HepG2 (cell line): Measurements from ENCODE around the gene HLA-B. TPM values are rescaled to one million over a fixed set of nuclear protein-coding genes. Genes with fewer than 3 reads are reported as not detected.
A peak's percentile ranks its signal among the peaks of the same experiment; 100 is the strongest.

Experiments
- ADNP ChIP-seq: sonication (generic); formaldehyde crosslinking; IDR thresholded peaks from 2 replicates; pipeline ENCODE4 v1.4.0; 2020; ENCODE audit warnings: missing genetic modification reagents
- E2F5 ChIP-seq: sonication (generic); formaldehyde crosslinking; conservative IDR thresholded peaks from 2 replicates; pipeline ENCODE4 v1.4.0; 2020; ENCODE audit warnings: missing genetic modification reagents
- FIP1L1 ChIP-seq: fragments of 200-400 bp; formaldehyde crosslinking; IDR thresholded peaks from 2 replicates; pipeline ENCODE4 v1.6.1; 2018; ENCODE audit warnings: low read depth, mild to moderate bottlenecking, low read length, moderate library complexity, borderline replicate concordance; ENCODE audit not compliant: insufficient read depth
- HHEX ChIP-seq: IDR thresholded peaks from 2 replicates; pipeline ENCODE4 v1.6.1; 2016; ENCODE audit warnings: control low read depth
- JDP2 ChIP-seq: sonication (generic); formaldehyde crosslinking; IDR thresholded peaks from 2 replicates; pipeline ENCODE4 v1.8.1; 2022; ENCODE audit warnings: missing genetic modification reagents, borderline replicate concordance
- MED1 ChIP-seq: sonication (generic); formaldehyde crosslinking; IDR thresholded peaks from 2 replicates; pipeline ENCODE4 v1.4.0; 2020; ENCODE audit warnings: missing genetic modification reagents
- MED8 ChIP-seq: sonication (generic); formaldehyde crosslinking; IDR thresholded peaks from 2 replicates; pipeline ENCODE4 v1.8.1; 2023; ENCODE audit warnings: mild to moderate bottlenecking, missing genetic modification reagents; ENCODE audit not compliant: insufficient replicate concordance
- NCOR1 ChIP-seq: fragments of 200-600 bp; sonication (generic); IDR thresholded peaks from 2 replicates; pipeline ENCODE4 v1.7.0; 2017; ENCODE audit warnings: antibody characterized with exemption, low read length, borderline replicate concordance
- NFYB ChIP-seq: sonication (generic); formaldehyde crosslinking; IDR thresholded peaks from 2 replicates; pipeline ENCODE4 v1.4.0; 2020; ENCODE audit warnings: missing genetic modification reagents
- PHF21A ChIP-seq: sonication (generic); formaldehyde crosslinking; IDR thresholded peaks from 2 replicates; pipeline ENCODE4 v1.5.0; 2020; ENCODE audit warnings: mild to moderate bottlenecking, missing genetic modification reagents
- PTBP1 ChIP-seq: fragments of 200-400 bp; formaldehyde crosslinking; IDR thresholded peaks from 2 replicates; pipeline ENCODE4 v1.6.1; 2018; ENCODE audit warnings: low read length, low read depth; ENCODE audit not compliant: poor library complexity, severe bottlenecking
- RAD21 ChIP-seq: fragments of 450-650 bp; formaldehyde crosslinking; IDR thresholded peaks from 2 replicates; pipeline ENCODE4 v1.5.0; 2020; ENCODE audit warnings: mild to moderate bottlenecking
- SYNCRIP ChIP-seq: fragments of 200-400 bp; formaldehyde crosslinking; IDR thresholded peaks from 2 replicates; pipeline ENCODE4 v1.6.1; 2018; ENCODE audit warnings: mild to moderate bottlenecking, low read depth, low read length; ENCODE audit not compliant: insufficient read depth
- ZBTB42 ChIP-seq: sonication (generic); formaldehyde crosslinking; IDR thresholded peaks from 2 replicates; pipeline ENCODE4 v1.5.0; 2020; ENCODE audit warnings: mild to moderate bottlenecking, missing genetic modification reagents
- ZMYM2 ChIP-seq: sonication (generic); formaldehyde crosslinking; IDR thresholded peaks from 2 replicates; pipeline ENCODE4 v1.8.0; 2022; ENCODE audit warnings: mild to moderate bottlenecking, missing genetic modification reagents
- ZNF274 ChIP-seq: sonication (generic); formaldehyde crosslinking; IDR thresholded peaks from 2 replicates; pipeline ENCODE4 v1.5.1; 2020; ENCODE audit warnings: mild to moderate bottlenecking, missing genetic modification reagents
- ZNF646 ChIP-seq: sonication (generic); formaldehyde crosslinking; IDR thresholded peaks from 2 replicates; pipeline ENCODE4 v1.9.0; 2021; ENCODE audit warnings: mild to moderate bottlenecking, missing genetic modification reagents
- ZNF660 ChIP-seq: sonication (generic); formaldehyde crosslinking; IDR thresholded peaks from 2 replicates; pipeline ENCODE4 v1.5.1; 2020; ENCODE audit warnings: mild to moderate bottlenecking, low read depth, missing genetic modification reagents, borderline replicate concordance
- ZNF724P ChIP-seq: sonication (generic); formaldehyde crosslinking; IDR thresholded peaks from 2 replicates; pipeline ENCODE4 v1.8.0; 2022; ENCODE audit warnings: missing genetic modification reagents, borderline replicate concordance
- polyA plus RNA-seq, 8 experiments: library from polyadenylated mRNA; depleted of rRNA in 3 of 8; stranded (reverse) in 7 of 8; unstranded in 1 of 8; fragments of >200 nt; fragmentation: Illumina TruSeq in 4 of 8; extraction: Trizol in 4 of 8; gene quantifications; 2 replicates each; pipeline versions ENCODE4 v1.2.1 to v1.2.3, GENCODE V29; 2011 to 2016; ENCODE audit warnings: low read depth in 4 of 8, missing spikeins in 1 of 8, mixed read lengths in 1 of 8; ENCODE audit not compliant: insufficient read depth in 1 of 8
- total RNA-seq, 5 experiments: library from RNA; depleted of rRNA; stranded (reverse); fragments of >200 nt; fragmentation: Illumina TruSeq; extraction: Trizol; gene quantifications; 2 replicates each; pipeline ENCODE4 v1.2.3, GENCODE V29; 2016; ENCODE audit warnings: low read depth in 1 of 5
- TF ChIP-seq, protein P1 (sequence below): sonication (generic); formaldehyde crosslinking; IDR thresholded peaks from 2 replicates; pipeline ENCODE4 v1.4.0; 2020; ENCODE audit warnings: missing genetic modification reagents

Gene HLA-B
- total and polyA plus RNA-seq, 2 of the 13 experiments (the other 11 are each of a cell fraction or from before 2014, with no cell fraction given) = 35.3 to 88.9 TPM

DNA sequence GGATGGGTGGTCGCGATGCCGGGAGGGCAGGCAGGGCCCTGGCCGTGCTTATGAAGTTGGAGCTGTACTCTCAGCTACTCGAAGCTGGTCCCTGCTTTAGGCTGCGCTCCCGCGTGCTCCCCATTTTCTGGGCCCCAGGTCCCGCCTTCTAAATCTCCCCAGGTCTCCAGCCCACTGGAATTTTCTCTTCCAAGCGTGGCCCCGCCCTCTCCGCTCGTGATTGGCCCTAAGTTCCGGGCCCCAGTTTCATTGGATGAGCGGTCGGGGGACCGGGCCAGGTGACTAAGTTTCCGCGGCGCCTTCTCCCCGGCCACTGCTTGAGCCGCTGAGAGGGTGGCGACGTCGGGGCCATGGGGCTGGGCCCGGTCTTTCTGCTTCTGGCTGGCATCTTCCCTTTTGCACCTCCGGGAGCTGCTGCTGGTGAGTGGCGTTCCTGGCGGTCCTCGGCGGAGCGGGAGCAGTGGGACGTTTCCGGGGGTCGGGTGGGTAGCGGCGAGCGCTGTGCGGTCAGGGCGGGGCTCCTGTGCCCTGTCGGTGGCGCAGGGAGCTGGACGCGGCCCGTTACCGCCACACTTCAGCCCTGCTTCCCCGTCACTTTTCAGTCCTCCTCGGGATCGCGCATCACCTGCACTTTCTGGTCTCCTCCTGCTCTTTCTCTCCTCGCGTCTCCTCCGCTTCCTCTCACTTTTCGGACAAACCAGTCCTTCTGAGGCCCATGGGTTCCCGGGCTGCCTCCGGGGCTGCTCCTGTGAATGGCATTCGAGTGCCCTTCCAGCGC lies 46.5 kb upstream of the HLA-B start, which contains the start of gene MICA (continued):
- TF ChIP-seq MED1 (CRISPR knock-in tag) = peak; percentile 70
- no peak for TF ChIP-seq E2F5 (CRISPR knock-in tag)
- no peak for TF ChIP-seq HHEX (CRISPR knock-in tag)
- peak; percentile 54 for TF ChIP-seq PTBP1
- TF ChIP-seq ZMYM2 (CRISPR knock-in tag) = no peak
- TF ChIP-seq, protein P1, sequence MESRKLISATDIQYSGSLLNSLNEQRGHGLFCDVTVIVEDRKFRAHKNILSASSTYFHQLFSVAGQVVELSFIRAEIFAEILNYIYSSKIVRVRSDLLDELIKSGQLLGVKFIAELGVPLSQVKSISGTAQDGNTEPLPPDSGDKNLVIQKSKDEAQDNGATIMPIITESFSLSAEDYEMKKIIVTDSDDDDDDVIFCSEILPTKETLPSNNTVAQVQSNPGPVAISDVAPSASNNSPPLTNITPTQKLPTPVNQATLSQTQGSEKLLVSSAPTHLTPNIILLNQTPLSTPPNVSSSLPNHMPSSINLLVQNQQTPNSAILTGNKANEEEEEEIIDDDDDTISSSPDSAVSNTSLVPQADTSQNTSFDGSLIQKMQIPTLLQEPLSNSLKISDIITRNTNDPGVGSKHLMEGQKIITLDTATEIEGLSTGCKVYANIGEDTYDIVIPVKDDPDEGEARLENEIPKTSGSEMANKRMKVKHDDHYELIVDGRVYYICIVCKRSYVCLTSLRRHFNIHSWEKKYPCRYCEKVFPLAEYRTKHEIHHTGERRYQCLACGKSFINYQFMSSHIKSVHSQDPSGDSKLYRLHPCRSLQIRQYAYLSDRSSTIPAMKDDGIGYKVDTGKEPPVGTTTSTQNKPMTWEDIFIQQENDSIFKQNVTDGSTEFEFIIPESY (CRISPR knock-in tag) = 0 out of 2 replicates have a peak, but pooled peaks have one; percentile 2
- TF ChIP-seq ADNP (CRISPR knock-in tag) = no peak
- TF ChIP-seq ZNF660 (CRISPR knock-in tag) = no peak
- TF ChIP-seq MED8 (CRISPR knock-in tag) = peak; percentile 47
- TF ChIP-seq FIP1L1 = no peak
- TF ChIP-seq SYNCRIP = no peak
- peak; percentile 75; the same call in 1 of the 2 replicates for TF ChIP-seq ZNF724P (CRISPR knock-in tag)
- peak; percentile 96 for TF ChIP-seq NFYB (CRISPR knock-in tag)
- 0 out of 2 replicates have a peak, but pooled peaks have one; percentile 47 for TF ChIP-seq ZNF646 (CRISPR knock-in tag)
- no peak; the same call in 1 of the 2 replicates for TF ChIP-seq NCOR1
- TF ChIP-seq RAD21 (CRISPR knock-in tag) = no peak
- TF ChIP-seq ZNF274 (CRISPR knock-in tag) = peak; percentile 82
- TF ChIP-seq PHF21A = peak; percentile 85
- no peak for TF ChIP-seq JDP2 (CRISPR knock-in tag)
- TF ChIP-seq ZBTB42 = no peak
